Fibroblast of skin of right quadriceps (primary cell): ENCODE data around the gene PAMR1.

Experiments
- DNase-seq: peaks from one replicate; pipeline ENCODE4 v3.0.0-alpha.2; 2013

PAMR1 gene

DNA sequence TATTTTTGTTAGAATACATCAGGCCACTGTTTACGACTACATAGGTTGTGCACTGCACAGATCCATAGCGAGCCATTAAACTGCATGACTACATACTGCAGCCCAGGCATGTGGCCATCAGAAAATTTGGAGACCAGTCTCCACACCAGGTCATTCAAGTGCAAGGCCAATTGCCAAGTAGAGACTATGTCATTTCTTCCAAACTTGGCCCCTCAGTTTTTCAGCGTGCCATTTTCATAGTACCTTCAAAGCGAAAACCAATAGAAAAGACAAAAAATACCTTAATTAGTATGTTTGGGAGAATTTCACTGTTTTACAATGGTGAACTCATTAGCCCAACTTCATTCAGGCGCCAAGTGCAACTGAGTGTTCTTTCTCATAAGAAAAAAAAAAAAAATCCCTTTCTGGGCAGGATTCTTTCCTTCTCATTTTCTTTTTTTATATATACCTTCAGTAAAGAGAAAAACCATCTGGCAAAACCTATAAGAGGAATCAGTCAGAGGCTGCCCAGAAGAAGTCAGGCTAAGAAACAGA, 30.4 kb downstream of the PAMR1 start:
- no peak for DNase-seq

DNA sequence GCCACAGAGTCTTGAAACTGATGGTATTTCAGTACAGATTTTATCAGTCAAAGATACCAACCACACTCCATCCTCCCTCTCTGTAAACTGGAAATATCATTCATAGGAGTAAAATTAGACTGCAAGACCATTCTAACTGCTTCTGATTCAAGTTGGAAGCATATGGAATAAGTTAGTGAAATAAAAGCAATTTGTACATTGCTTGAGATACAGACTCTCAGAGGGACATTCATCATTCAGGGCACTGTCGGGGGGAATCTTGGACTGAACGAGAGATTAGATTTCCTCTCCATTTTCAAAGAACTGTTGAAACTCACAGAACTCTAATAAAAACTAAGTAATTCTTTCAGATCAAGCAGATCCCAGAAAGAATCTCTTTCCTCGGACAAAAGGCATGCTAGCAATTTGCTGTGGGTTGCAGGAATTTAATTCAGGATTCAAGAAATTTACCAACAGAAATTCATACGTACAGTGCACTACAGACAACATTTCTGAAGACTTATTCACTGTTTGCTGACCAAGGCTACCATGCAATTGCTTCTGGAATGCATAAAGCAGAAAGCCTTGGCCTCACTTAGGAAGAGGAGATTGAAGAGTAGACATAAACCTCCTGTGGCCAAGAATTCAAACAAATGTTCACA, 34.1 kb downstream of the PAMR1 start:
- peak; percentile 98 for DNase-seq

DNA sequence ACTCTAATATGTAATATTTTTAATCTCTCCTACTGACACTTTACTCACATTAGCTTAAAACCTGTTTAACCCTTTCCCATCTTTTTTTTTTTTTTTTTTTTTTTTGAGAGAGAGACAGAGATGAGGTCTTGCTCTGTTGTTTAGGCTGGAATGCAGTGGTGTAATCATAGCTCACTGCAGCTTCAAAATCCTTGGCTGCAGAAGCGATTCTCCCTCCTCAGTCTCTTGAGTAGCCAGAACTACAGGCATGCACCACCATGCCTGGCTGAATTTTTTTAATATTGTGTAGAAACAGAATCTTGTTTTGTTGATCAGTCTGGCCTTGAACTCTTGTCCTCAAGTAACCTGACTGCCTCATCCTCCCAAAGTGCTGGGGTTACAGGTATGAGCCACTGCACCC, 37.3 kb downstream of the PAMR1 start:
- DNase-seq, result peak; percentile 58

DNA sequence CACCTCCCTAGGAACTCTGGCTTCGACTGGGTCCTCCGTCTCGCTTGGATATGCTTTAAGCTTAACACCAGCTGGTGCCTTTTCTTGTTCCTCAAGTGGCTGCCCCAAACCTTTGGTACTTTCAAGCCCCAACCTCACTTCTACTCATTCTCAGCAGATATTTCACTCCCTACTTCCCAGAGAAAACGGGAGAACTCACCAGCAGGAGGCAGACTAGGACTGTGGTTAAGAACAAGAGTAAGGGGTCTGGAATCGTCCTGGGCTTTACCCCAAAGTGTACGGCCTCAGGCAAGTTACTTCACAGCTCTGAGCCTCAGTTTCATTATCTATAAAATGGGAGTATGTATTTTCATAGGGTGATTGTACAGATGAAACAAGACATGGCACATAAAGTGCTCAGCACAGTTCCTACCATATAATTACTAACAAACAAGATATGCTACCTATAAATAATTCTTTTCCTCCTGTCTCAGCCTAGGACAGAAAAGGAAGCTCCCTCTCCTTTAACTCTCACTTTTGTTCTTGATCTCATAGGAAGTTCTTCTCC, 37.8 kb downstream of the PAMR1 start:
- DNase-seq, result peak; percentile 64

DNA sequence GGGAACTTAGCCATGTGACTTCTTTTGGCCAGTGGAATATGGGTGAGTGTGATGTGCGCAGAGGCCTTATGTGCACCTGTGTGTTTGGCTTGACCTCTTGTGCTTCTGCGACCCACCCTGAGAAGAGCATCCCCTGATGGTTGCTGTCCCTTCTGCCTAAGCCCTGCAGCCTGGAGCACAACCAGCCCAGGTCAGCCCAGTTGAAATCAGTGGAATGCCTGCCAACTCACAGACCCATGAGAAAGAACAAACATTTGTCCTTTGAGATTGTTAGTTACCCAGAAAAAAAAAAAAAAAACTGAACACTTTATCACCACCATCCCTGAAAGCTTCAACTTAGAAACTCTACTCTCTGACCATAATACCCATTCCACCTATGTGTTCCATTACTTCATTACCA, 38.5 kb downstream of the PAMR1 start:
- no peak for DNase-seq

DNA sequence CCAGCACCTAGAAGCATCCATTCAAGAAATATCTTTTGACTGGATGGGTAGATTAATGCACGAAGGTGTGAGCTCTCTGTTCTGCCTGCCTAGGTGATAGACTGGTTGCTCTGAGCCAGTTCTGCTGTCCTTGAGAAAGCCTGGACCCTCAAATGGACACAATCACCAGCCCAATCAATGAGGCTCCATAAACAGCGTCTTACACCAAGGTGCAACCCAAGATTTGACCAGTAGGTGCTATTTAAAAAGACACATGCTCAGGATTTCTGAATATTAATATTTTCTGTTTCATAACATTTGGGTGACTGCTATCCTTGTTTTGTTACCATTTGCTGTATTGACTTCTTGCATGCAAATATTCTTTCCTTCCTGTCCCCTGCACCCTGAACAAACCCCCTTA, 39.0 kb downstream of the PAMR1 start:
- no peak for DNase-seq

DNA sequence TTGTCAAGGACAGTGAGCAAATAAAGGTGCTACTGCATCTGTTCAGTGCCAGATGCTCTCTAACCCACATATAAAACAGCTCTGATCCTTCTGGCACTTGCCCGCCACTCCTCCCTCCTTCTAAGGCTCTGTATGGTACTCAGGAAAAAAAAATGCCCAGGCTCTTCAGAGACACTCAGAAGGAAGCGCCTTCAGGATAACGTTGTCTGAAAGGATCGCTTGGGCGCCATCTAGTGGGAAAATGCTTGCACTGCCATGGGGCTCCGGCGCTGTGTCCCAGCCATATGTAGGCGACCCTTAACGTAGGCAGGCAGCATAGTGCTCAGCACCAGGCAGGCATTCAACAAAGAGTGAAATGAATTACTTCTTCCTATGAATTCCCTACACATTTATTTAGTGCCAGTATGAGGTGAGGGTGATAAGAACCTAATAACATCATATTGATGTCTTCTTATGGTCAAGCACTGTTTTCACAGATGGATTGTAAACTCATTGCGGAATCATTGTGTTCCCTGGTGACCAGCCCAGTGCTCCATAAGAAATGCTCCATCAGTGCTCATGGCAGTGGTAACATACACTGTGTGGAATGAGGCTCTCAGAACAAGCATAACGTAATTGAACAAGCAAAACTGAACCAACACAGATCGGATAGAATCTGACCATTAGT, 39.6 kb downstream of the PAMR1 start:
- DNase-seq, result peak; percentile 82

DNA sequence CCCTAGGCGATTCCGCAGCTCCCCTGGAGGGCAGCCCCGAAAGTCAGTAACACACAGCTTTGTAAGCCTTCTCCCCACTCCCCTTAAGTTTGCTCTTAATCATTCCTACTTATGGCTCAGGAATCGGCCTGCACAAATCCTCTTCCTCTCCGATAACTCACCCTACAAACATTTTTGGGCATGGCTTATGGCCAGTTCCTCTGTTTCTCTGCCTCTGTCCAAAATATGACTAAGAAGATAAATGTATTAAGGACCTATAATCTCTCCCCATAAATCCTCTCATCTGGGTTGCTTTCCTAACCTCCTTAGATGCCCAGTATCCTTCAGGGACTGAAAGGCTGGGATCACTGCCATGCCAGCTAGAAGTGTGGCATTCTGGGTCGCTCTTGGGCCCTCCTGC, 41.0 kb downstream of the PAMR1 start:
- peak; percentile 87 for DNase-seq

DNA sequence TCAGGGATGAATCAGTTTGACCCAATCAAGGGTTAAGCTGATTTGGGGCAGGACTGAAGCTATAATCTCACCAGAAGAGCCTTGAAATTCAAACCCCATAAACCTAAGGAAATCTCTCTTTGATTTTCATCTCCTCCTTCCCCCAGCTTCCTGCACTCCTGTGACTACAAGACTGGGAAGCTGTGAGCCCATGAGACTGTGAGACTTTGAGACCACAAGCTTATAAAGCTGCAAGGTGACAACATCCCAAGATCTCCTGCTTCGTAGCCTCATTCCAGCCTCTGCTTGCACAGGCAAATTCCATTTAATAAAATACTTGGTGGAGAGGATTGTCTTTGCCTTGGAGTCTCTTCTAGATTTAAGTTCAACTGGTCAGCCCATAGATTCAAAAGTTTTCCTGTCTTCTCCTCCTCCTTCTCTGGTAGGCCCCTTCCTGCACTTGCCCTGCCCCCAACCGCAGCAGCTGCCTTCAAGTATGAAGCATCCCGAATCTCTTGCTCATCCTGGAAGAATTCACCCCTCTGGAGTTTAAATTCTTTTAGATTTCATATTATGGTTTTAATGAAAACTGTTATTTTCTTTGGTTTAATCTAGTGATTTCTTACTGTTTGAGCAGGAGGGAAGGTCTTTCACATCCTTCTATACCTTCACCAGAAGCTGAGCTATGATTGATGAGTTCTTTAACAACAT, 42.1 kb downstream of the PAMR1 start:
- peak; percentile 89 for DNase-seq

DNA sequence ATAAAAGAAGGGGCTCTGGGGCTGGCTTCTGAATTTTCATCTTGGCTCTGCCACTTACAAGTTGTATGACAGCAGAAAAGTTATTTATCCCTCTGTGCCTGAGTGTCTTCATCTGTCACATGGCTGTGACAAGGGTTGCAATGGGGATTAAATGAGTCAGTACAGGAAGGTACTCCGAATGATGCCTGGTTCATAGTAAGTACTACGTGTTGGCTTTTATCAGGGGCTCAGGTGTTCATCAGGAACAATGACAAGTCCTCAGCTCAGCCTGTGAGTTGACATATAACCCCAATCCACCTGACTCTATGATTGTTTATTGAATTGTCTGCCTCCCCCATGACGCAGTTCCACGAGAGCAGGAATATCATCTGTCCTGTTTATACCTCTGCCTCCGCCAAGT, 45.7 kb downstream of the PAMR1 start:
- no peak for DNase-seq

DNA sequence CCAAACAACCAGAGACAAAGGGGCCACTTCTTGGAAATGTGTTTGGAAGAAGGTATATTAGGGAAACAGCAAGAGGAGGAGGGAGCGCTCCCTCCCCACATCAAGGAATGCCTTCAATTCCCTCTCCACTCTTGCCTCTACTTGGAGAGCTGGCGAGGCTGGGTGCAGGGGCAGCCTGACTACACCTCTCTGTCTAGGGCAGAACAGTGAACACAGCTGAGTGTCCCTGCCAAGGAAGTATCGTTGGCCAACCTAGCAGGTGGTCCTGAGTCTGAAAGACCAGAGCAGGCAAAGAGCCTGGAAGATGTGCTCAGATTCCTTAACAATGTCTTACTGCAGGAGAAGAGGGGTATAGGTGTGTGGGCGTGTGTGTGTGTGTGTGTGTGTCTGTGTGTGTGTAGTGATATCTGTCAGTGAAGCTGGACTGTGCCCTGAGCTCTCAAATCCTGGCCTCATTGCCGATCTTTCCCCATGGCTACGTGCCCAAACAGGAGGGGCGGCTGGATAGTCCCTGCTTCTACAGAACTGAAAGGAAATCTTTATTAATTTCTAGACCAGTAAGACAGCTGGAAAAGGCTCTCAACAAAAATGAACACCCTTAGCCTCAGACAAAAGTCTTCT, 46.8 kb downstream of the PAMR1 start:
- no peak for DNase-seq

DNA sequence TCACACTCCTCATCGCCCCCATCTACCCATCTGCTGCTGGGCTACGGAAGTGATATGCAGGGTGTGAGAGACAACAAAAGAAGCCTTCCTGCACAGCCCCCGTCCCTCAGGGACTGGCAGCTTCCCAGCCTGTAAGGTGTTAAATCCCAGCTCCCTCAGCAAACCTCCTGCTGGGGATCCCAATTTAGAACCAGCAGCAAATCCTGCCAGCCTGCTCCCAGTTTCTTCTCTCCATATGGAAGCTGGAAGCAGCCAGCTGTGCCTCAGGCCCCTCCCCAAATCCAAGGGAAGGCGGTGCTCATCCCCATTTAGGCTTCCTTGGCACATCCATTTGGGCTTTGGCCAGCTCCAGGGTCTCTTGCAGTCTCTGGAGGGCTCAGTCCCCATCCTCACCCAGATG, 47.5 kb downstream of the PAMR1 start:
- DNase-seq, result no peak

DNA sequence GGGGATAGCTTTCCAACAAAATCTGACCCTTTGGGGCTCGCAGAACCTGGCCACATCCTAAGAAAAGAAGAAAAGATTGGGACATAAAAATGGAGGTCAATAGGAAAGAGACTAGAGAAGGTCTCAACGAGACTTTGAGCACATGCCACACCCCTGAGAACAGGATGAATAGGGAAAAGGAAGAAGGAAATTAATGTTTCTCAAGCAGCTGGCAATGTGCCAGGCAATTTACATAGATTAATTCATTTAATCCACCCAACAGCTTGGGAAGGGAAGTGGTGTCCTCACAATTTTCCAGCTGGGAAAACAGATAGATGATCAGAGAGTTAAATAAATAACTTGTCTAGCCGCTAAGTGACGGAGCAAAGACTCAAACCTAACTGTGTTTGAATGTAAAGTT, 50.7 kb downstream of the PAMR1 start:
- no peak for DNase-seq

DNA sequence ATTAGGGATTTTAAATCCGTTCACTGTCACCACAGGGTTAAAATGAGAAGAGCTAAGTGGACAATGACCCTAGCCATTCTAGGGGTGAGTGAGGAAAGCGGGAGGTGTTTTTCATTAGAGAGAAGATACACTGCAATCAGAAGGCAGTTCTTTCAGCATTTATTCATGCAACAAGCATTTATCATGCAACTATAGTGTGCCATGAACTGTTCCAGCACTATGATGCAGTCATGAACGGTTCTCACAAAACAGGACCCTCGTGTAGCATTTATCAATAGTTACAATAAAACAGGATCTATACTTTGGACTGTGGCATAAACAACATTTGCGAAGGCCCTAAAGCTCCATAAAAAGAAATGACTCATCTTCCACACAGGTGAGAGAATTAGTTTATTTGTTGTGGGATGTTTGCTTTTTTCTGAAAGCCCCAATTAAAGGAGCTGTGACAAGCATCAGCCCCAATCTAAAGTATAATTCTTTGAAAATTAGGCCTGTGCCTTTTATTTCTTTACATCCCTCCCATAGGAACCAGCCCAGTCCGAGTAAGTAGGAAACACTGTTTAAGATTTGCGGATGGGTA, 51.5 kb downstream of the PAMR1 start:
- DNase-seq, result no peak

DNA sequence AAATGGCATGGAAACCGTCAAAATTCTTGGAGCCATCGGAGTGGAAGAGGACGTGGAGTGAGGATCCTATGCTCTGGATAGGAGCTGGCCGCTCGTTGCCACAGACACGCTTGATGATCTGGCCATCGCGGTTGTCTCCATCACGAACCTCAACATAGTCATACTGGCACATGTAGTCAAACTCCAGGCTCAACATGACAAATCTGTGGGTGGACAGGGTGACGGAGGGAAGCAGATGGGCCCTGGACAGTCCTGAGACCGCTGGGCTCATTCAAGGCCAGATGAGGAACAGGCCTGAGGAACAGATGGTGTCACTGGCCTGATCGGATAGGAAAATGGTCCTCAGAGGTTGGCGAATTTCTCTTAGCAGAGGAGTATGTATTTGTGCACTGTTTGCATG, 54.8 kb downstream of the PAMR1 start:
- DNase-seq, result no peak

DNA sequence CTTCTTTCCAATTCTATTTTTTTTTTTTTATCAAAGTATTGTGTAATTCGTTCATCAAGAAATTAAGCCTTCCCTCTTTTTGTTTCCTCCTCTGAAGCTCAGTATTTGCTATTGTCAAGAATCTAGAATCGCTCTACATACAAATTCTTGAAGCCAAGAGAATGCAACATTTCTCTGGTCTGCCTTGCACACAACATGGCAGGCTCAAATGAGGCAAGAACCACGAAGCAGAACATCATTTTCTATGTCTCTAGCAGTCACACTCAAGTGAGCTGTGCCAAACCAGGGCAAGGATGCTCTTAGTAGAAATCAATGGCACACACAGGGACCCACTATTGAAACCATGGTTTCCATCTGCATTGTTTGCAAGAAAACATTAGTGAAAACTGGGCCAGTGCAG, 59.4 kb downstream of the PAMR1 start:
- no peak for DNase-seq

DNA sequence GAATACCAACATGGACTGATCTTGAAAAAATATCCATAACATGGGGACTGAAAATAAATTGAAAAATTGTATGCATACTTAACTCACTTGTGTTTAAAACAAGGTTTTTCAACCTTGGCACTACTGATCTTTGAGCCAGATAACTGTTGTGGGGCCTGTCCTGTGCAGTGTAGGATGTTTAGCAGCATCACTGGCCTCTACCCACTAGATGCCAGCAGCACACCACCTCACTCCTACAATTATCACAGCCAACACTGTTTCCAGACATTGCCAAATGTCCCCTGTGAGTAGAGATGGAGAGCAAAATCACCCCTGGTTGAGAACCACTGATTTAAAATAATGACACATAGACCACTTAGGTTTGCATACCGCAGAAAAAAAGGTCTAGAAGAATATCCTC, 61.1 kb downstream of the PAMR1 start:
- peak; percentile 31 for DNase-seq

DNA sequence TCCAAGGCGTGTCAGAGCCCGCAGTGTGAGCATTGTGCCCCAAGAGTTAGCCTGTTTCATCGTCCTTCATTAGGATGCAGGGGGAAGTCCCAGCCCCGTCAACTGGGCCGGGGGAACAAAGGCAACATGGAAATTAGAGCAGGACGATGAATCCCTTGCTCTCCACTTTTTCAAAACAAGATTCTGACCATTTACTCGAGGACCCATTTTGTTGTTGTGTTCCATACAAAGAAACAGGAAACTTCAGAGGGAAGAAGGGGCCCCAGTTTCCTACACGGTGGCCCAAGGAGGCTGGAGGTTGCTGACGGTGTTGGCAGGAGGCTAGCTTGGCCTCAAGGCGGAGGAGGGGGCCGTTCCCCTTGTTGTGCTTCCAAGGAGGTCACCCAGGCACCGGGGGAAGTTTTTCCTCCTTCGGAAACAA, 62.1 kb downstream of the PAMR1 start:
- no peak for DNase-seq

DNA sequence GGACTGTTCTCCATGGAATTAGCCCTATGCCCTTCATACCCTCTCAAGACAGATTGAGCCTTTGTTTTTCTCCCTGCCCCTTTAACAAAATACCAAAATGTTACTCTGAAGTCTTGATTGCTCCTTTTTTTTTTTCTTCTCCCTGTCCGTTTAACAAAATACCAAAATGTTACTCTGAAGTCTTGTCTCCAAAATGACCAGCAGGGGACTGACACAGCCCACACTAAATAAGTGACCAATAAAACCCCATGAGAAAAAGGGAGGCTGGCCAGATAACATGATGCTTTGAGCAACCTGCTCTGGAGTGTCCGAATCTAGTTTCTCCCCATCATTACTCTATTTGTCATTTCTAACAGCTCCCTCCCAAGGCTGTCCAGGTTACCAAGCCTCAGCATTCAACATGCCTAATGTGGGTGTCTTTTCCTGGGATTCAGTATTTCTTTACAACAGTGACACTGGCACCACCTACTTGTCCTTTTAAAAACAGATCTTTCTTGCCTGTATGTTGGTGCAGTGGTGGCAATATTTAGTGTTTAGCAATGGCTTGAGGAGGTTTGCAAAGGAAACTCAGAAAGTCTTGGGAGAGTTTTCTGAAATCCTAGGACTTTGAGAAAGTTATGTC, 63.4 kb downstream of the PAMR1 start:
- DNase-seq, result no peak

DNA sequence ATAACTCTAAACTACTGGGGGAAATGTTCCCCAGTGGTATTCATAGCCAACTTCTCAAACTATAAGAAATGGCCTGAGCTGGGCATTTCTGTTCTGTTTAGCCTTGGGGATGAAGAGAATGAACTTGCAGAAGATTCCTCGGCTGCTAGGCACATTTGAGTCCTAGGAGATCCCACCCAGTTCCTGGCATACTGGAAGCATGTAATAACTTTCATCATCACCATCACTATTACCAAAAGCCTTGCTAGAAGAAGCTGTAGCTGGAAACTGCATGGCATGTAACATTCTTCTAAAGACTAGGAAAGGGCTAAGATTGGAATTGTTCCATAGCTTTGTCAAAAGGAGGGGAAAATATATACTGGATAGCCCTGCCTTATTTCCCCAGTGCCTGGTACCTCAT, 65.9 kb downstream of the PAMR1 start:
- no peak for DNase-seq

DNA sequence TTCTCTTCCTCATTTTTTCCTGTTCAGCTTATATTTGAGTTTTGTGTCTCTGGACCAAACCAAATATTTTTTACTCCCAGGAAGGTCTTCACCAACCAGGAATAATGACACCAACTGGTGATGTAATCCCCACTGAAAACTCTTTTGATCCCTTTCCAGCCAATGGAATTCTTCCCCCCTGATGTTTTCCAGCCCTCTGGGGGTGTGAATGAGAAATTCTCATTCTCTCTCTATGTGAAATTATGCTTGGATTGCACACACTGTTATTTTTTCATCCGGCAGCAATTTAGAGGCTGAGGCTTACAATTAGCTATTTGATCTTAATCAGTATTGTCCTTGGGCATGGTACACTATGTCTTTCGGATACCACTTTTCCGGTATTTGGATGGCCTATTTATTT, 66.6 kb downstream of the PAMR1 start:
- peak; percentile 40 for DNase-seq

DNA sequence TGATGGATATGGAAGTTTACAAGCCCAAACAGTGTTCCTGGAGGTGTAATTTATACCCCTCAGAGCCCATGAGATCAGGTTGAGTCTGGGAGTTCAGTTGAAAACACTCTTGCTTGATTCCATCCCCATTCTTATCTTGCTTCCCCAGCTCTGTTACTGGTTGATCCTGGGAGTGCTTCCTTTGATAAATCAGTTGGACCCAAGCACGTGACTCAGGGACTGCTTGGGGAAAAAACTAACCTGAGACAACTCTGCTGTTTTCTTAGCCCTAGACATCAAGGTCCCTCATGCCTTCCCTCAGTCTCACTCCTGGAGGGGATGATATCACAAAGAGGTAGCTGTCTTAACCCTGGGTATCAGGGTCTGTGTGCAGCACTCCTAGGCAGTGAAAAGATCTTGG, 71.1 kb downstream of the PAMR1 start:
- no peak for DNase-seq
